Erythroblast (primary cell): Measurements from ENCODE around the gene CCSER1.

ENCODE experiments used
- GATA1 ChIP-seq: IDR thresholded peaks from 2 replicates; pipeline ENCODE4 v1.6.1; 2011; ENCODE audit warnings: low read depth, mild to moderate bottlenecking, control low read depth, low read length, moderate library complexity
- POLR2A ChIP-seq: IDR thresholded peaks from 2 replicates; pipeline ENCODE4 v1.6.1; 2011; ENCODE audit warnings: mild to moderate bottlenecking, low read length

DNA sequence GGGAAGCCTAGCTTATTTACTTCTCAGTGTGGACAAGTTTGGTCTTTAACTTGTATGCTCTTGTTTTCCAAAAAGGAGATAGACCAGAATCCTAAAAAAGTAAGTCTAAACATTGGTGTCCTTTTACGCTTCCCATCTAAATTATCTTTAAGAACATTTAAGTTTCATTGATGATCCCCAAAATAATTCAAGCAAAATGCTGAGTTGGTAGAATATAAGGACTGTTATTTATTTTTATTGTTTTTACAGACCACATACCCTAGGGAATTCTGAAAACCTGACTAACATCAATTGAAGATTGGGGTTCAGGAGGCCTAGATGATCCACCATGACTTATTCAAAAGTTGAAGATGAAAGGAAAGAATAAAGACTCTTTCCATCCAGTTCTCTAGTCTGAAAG is 653.0 kb downstream of the CCSER1 start:
- TF ChIP-seq POLR2A (no peak), GATA1 (no peak)
